ENCODE measurements around the gene IRX4.

- TF ChIP-seq BHLHE40 (IDR thresholded peaks at IDR 0.05; ENCODE audit: low read length) (no peak), TOE1 (IDR thresholded peaks at IDR 0.05; ENCODE audit: borderline replicate concordance) (no peak), TOE1 (CRISPR knock-in tag; IDR thresholded peaks at IDR 0.05; ENCODE audit: borderline replicate concordance, low read depth) (no peak), NFIX (CRISPR knock-in tag; IDR thresholded peaks at IDR 0.05; ENCODE audit: low read depth) (no peak), DNMT1 (IDR thresholded peaks at IDR 0.05) (no peak), SIX5 (IDR thresholded peaks at IDR 0.05; ENCODE audit: borderline replicate concordance in 1 of 2, insufficient read depth in 1 of 2, low read depth in 1 of 2, low read length in 2 of 2) (no peak), ZC3H11A (IDR thresholded peaks at IDR 0.05; ENCODE audit: low read depth, low read length) (no peak), JUND (IDR thresholded peaks at IDR 0.05; ENCODE audit: borderline replicate concordance, low read depth, low read length) (no peak), JUND (tag; IDR thresholded peaks at IDR 0.05; ENCODE audit: borderline replicate concordance, low read depth, low read length) (no peak), HMG20B (CRISPR knock-in tag; IDR thresholded peaks at IDR 0.05) (no peak), NR2C2 (CRISPR knock-in tag; IDR thresholded peaks at IDR 0.05) (no peak), NR2C2 (tag; IDR thresholded peaks at IDR 0.05) (no peak)
- TF ChIP-seq, protein P1, sequence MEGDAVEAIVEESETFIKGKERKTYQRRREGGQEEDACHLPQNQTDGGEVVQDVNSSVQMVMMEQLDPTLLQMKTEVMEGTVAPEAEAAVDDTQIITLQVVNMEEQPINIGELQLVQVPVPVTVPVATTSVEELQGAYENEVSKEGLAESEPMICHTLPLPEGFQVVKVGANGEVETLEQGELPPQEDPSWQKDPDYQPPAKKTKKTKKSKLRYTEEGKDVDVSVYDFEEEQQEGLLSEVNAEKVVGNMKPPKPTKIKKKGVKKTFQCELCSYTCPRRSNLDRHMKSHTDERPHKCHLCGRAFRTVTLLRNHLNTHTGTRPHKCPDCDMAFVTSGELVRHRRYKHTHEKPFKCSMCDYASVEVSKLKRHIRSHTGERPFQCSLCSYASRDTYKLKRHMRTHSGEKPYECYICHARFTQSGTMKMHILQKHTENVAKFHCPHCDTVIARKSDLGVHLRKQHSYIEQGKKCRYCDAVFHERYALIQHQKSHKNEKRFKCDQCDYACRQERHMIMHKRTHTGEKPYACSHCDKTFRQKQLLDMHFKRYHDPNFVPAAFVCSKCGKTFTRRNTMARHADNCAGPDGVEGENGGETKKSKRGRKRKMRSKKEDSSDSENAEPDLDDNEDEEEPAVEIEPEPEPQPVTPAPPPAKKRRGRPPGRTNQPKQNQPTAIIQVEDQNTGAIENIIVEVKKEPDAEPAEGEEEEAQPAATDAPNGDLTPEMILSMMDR (IDR thresholded peaks at IDR 0.05 in 2 of 3, conservative IDR thresholded peaks at IDR 0.05 in 1 of 3; ENCODE audit: insufficient read depth in 2 of 3, low read depth in 1 of 3, low read length in 3 of 3), result no peak
- TF ChIP-seq, protein P2, sequence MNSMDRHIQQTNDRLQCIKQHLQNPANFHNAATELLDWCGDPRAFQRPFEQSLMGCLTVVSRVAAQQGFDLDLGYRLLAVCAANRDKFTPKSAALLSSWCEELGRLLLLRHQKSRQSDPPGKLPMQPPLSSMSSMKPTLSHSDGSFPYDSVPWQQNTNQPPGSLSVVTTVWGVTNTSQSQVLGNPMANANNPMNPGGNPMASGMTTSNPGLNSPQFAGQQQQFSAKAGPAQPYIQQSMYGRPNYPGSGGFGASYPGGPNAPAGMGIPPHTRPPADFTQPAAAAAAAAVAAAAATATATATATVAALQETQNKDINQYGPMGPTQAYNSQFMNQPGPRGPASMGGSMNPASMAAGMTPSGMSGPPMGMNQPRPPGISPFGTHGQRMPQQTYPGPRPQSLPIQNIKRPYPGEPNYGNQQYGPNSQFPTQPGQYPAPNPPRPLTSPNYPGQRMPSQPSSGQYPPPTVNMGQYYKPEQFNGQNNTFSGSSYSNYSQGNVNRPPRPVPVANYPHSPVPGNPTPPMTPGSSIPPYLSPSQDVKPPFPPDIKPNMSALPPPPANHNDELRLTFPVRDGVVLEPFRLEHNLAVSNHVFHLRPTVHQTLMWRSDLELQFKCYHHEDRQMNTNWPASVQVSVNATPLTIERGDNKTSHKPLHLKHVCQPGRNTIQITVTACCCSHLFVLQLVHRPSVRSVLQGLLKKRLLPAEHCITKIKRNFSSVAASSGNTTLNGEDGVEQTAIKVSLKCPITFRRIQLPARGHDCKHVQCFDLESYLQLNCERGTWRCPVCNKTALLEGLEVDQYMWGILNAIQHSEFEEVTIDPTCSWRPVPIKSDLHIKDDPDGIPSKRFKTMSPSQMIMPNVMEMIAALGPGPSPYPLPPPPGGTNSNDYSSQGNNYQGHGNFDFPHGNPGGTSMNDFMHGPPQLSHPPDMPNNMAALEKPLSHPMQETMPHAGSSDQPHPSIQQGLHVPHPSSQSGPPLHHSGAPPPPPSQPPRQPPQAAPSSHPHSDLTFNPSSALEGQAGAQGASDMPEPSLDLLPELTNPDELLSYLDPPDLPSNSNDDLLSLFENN (IDR thresholded peaks at IDR 0.05; ENCODE audit: low read depth in 2 of 2, low read length in 2 of 2), result no peak
These were observed 45.5 kb downstream of the IRX4 start for GRCh38 chr5:1836891-1837880.

Data from K562 (cell line).